ENCODE data around the gene PFKFB4. TPM values are rescaled to one million over a fixed set of nuclear protein-coding genes. Genes with fewer than 3 reads are reported as not detected.

Gene PFKFB4
- total and polyA plus RNA-seq, 2 of the 4 experiments (the other 2 are of a cell fraction) = 16.9 to 17.0 TPM

DNA sequence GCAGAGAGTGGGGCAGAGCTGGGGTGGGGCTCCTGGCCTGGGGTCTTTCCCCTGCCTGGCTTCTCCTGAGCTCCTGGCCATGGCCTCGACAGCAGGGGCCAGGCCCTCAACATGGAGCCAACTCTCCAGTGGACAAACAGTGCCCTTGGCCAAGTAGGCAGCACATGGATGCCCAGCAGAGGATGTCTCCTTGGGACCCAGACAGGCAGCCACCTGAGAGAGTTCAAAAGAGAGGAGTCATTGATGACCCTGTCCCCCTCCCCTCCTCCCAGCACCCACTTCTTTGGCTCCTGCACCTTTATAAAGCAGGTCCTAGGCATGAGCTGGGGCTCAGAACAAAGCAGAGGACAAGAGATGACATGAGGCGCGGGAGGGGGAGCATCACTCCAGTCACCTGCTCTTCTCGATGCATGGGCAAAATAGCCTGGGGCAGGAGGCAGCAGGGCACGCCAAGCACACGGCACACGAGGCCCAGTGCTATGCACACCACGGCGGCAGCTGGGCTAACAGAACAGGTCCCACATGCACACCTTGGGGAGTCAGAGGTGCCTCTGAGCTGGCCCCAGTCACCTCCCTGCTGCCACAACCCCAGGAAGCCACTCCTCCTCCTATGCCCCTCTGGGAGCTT is 80.1 kb downstream of the PFKFB4 start:
- Histone ChIP-seq H3K56ac (ENCODE audit: extremely low read depth, insufficient read depth, low read length) (no peak overlapping the region), H4K20me1 (ENCODE audit: insufficient read depth, low read length) (no peaks in the 10 kb centered on the region; the same call in 1 of the 2 replicates), H3K9me1 (ENCODE audit: insufficient read depth, low read length) (peaks cover 8% of the 10 kb centered on the region; the same call in 1 of the 2 replicates), H2BK5ac (ENCODE audit: low read depth, low read length, poor library complexity, severe bottlenecking) (no peak overlapping the region), H3K23ac (ENCODE audit: low read depth, low read length) (no peak overlapping the region), H2BK20ac (ENCODE audit: low read depth, low read length) (no peak overlapping the region), H3K4me1 (ENCODE audit: control insufficient read depth, insufficient read depth, low read length) (peaks cover 6% of the 10 kb centered on the region), H3K4me2 (ENCODE audit: low read depth, low read length) (no peak overlapping the region), H2AFZ (replicated peaks; ENCODE audit: low read length, poor library complexity) (no peak overlapping the region), H3K18ac (ENCODE audit: low read depth, low read length) (no peak overlapping the region), H2BK15ac (ENCODE audit: low read depth, low read length) (no peak overlapping the region), H4K8ac (ENCODE audit: low read depth in 2 of 2, low read length in 2 of 2) (no peak overlapping the region), H3K79me1 (ENCODE audit: low read depth in 1 of 2, low read length in 2 of 2) (peaks cover 4 to 19% of the 10 kb centered on the region in 2 experiments), H2BK120ac (ENCODE audit: low read depth, low read length) (no peak overlapping the region), H3K36me3 (ENCODE audit: control insufficient read depth, insufficient read depth, low read length) (peaks cover 8% of the 10 kb centered on the region; the same call in 1 of the 2 replicates), H3K9ac (ENCODE audit: low read depth, low read length) (no peak overlapping the region), H3K14ac (replicated peaks; ENCODE audit: low read depth, low read length) (no peak overlapping the region), H3K4ac (ENCODE audit: low read depth, low read length) (no peak overlapping the region), H3K27ac (ENCODE audit: insufficient read depth, low read length) (no peak overlapping the region), H3K9me3 (ENCODE audit: control insufficient read depth, insufficient read depth, low read length) (no peaks in the 10 kb centered on the region), H4K5ac (ENCODE audit: low read depth, low read length) (no peak overlapping the region), H2AK9ac (replicated peaks; ENCODE audit: low read depth, low read length, poor library complexity) (no peak overlapping the region), H4K91ac (ENCODE audit: insufficient read depth, low read depth, low read length) (no peak overlapping the region), H3K4me3 (ENCODE audit: insufficient read depth, low read depth, low read length) (no peak overlapping the region), H2AK5ac (ENCODE audit: low read depth, low read length) (no peak overlapping the region), H3K27me3 (ENCODE audit: control insufficient read depth, insufficient read depth, low read length) (no peaks in the 10 kb centered on the region)
- WGBS, 2 experiments (ENCODE audit: extremely low coverage in 2 of 2, insufficient read length in 1 of 2) = 93% methylated on average over 7 of the region's 9 CpGs; no CpG with 5 or more reads in 1 of the 2 experiments
- intact Hi-C loops (cut with micrococcal nuclease) = no loop called here
- POLR2A ChIA-PET (ENCODE audit: unreplicated experiment) = interaction anchor here (0.6 kb wide), 1 partner anchor 14 kb away, joined by 3 read pairs; no protein-coding TSS in a partner anchor
- CTCF ChIA-PET = interaction anchor here (0.6 to 0.9 kb wide), 2 partner anchors 11 to 352 kb away, joined by 3 to 4 read pairs; no protein-coding TSS in a partner anchor
- in situ Hi-C loops (cut with MboI; ENCODE audit: low sequenced_read_pairs) = no loop called here
- DNase-seq (no peak), ATAC-seq (ENCODE audit: low read depth) (no peak)
- dilution Hi-C loops (cut with HindIII; ENCODE audit: low sequenced_read_pairs, unreplicated experiment) = no loop called here
- TF ChIP-seq CHD1 (IDR thresholded peaks at IDR 0.05; ENCODE audit: low read depth, low read length) = no peak
- no TSS peak for BruUV-seq (replicated peaks)
